ENCODE data around the gene MPC1. TPM values are rescaled to one million over a fixed set of nuclear protein-coding genes. Genes with fewer than 3 reads are reported as not detected.
A peak's percentile ranks its signal among the peaks of the same experiment; 100 is the strongest.

Gene MPC1
- total RNA-seq, 1 donor from 2014 or later = 51.2 TPM

- H3K27me3 ChIP-seq = no peaks in the 10 kb centered on the region
- ATAC-seq (no peak), DNase-seq (no peak)
- H3K4me3 ChIP-seq = no peak overlapping the region
- no peak overlapping the region for H3K27ac ChIP-seq
- peaks cover 11% of the 10 kb centered on the region for H3K4me1 ChIP-seq
- H3K9me3 ChIP-seq = no peaks in the 10 kb centered on the region
- intact Hi-C loops (cut with DNase I) = no loop called here
- H3K36me3 ChIP-seq = peaks cover 42% of the 10 kb centered on the region
- TF ChIP-seq CTCF (IDR thresholded peaks at IDR 0.05) = no peak
Observed at GRCh38 chr6:166331503-166332415, 51.0 kb downstream of the MPC1 start.

- H3K9me3 ChIP-seq = no peaks in the 10 kb centered on the region
- no peaks in the 10 kb centered on the region for H3K27me3 ChIP-seq
- DNase-seq (peak; percentile 72), ATAC-seq (peak; percentile 75)
- H3K4me1 ChIP-seq = peaks cover 11% of the 10 kb centered on the region
- H3K27ac ChIP-seq = no peak overlapping the region
- TF ChIP-seq CTCF (IDR thresholded peaks at IDR 0.05) = peak; percentile 14
- H3K36me3 ChIP-seq = peaks cover 42% of the 10 kb centered on the region
- H3K4me3 ChIP-seq = no peak overlapping the region
- intact Hi-C loops (cut with DNase I) = no loop called here
Observed at GRCh38 chr6:166330612-166331011, 52.1 kb downstream of the MPC1 start.

GRCh38 chr6:166325383-166326042 lies 57.2 kb downstream of the MPC1 start:
- intact Hi-C loops (cut with DNase I) = no loop called here
- ATAC-seq (no peak), DNase-seq (no peak)
- peaks cover 82% of the 10 kb centered on the region for H3K36me3 ChIP-seq
- H3K9me3 ChIP-seq = no peaks in the 10 kb centered on the region
- no peak overlapping the region for H3K4me3 ChIP-seq
- H3K4me1 ChIP-seq = no peaks in the 10 kb centered on the region
- no peaks in the 10 kb centered on the region for H3K27me3 ChIP-seq
- no peak overlapping the region for H3K27ac ChIP-seq
- TF ChIP-seq CTCF (IDR thresholded peaks at IDR 0.05) = no peak

GRCh38 chr6:166323395-166323794 lies 59.3 kb downstream of the MPC1 start:
- intact Hi-C loops (cut with DNase I) = no loop called here
- DNase-seq = no peak
- Histone ChIP-seq H3K27me3 (no peaks in the 10 kb centered on the region), H3K36me3 (peaks cover 83% of the 10 kb centered on the region), H3K9me3 (no peaks in the 10 kb centered on the region), H3K27ac (no peak overlapping the region), H3K4me3 (no peak overlapping the region), H3K4me1 (no peaks in the 10 kb centered on the region)
- TF ChIP-seq CTCF (IDR thresholded peaks at IDR 0.05) = no peak
- ATAC-seq = no peak

- Histone ChIP-seq H3K27ac (no peak overlapping the region), H3K4me1 (no peaks in the 10 kb centered on the region), H3K27me3 (no peaks in the 10 kb centered on the region), H3K36me3 (peaks cover 45% of the 10 kb centered on the region), H3K9me3 (no peaks in the 10 kb centered on the region), H3K4me3 (no peak overlapping the region)
- no peak for TF ChIP-seq CTCF (IDR thresholded peaks at IDR 0.05)
- no peak for DNase-seq
- ATAC-seq = peak; percentile 23
- intact Hi-C loops (cut with DNase I) = no loop called here
Observed at GRCh38 chr6:166318649-166319600, 63.8 kb downstream of the MPC1 start.
